ENCODE results near the gene ABCB1.

GRCh38 chr7:87475359-87476178 is 125.1 kb downstream of the ABCB1 start, which contains the start of gene ABCB4:
- TF ChIP-seq, protein P1, sequence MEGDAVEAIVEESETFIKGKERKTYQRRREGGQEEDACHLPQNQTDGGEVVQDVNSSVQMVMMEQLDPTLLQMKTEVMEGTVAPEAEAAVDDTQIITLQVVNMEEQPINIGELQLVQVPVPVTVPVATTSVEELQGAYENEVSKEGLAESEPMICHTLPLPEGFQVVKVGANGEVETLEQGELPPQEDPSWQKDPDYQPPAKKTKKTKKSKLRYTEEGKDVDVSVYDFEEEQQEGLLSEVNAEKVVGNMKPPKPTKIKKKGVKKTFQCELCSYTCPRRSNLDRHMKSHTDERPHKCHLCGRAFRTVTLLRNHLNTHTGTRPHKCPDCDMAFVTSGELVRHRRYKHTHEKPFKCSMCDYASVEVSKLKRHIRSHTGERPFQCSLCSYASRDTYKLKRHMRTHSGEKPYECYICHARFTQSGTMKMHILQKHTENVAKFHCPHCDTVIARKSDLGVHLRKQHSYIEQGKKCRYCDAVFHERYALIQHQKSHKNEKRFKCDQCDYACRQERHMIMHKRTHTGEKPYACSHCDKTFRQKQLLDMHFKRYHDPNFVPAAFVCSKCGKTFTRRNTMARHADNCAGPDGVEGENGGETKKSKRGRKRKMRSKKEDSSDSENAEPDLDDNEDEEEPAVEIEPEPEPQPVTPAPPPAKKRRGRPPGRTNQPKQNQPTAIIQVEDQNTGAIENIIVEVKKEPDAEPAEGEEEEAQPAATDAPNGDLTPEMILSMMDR (IDR thresholded peaks at IDR 0.05 in 2 of 3, conservative IDR thresholded peaks at IDR 0.05 in 1 of 3; ENCODE audit: insufficient read depth in 2 of 3, low read depth in 1 of 3, low read length in 3 of 3) = no peak
- TF ChIP-seq BRCA1 (IDR thresholded peaks at IDR 0.05) (no peak), BRCA1 (CRISPR knock-in tag; IDR thresholded peaks at IDR 0.05) (no peak), MIER1 (IDR thresholded peaks at IDR 0.05; ENCODE audit: low read depth) (no peak), ETV5 (CRISPR knock-in tag; IDR thresholded peaks at IDR 0.05; ENCODE audit: low read depth) (no peak), RAD51 (IDR thresholded peaks at IDR 0.05; ENCODE audit: borderline replicate concordance, low read depth) (no peak), RAD21 (CRISPR knock-in tag; conservative IDR thresholded peaks at IDR 0.05 in 1 of 2, IDR thresholded peaks at IDR 0.05 in 1 of 2) (no peak), GABPA (tag; conservative IDR thresholded peaks at IDR 0.05; ENCODE audit: low read depth) (no peak), L3MBTL2 (IDR thresholded peaks at IDR 0.05) (no peak)
- TF ChIP-seq, protein P2, sequence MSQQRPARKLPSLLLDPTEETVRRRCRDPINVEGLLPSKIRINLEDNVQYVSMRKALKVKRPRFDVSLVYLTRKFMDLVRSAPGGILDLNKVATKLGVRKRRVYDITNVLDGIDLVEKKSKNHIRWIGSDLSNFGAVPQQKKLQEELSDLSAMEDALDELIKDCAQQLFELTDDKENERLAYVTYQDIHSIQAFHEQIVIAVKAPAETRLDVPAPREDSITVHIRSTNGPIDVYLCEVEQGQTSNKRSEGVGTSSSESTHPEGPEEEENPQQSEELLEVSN (IDR thresholded peaks at IDR 0.05; ENCODE audit: borderline replicate concordance in 1 of 2, extremely low read depth in 1 of 2, insufficient read depth in 1 of 2, insufficient read length in 1 of 2, low read depth in 1 of 2, low read length in 1 of 2, poor library complexity in 1 of 2, severe bottlenecking in 1 of 2) = peak in 1 of 2 experiments; percentile 41

Measured in K562 (cell line).